ENCODE results near the gene IQCH.

The IQCH gene

DNA sequence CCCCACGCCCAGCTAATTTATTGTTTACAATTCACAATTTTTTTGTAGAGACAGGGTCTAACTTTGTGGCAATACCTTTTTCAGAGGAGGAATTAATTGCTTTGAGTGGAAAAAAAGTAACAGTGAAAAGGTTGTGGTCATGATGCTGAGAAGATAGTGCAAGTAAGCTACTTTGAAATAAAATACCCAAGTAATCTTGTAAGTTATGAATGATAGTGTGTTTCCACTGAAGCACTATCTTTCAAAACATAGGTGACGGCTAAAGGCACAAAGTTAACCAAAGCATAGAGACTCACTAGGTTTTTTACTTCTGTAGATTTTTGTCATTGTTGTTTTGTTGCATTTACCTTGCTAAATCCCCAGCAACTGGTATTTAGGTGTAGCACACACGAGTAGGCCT lies 165.1 kb downstream of the IQCH start:
- H3K27ac ChIP-seq (ENCODE audit: low read depth, low read length): no peak overlapping the region

DNA sequence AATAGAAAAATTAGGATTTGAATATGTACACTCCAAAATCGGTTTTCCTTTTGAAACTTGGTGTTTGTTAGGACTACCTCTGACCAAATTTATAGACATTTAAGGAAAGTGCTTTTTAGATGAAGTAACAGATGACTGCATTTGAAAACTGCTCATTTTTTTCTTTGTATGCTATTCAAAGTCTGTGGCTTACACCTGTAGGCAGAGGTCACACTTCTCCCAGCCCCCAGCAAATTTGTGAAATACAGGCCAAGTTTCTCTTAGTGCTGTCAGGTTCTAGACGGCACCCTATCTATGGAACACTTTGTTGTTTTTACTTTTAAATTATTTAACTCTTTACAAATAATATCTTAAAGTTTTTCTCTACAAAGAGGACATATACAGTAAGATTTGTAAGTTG lies 165.6 kb downstream of the IQCH start:
- no peaks in the 10 kb centered on the region for H3K9me2 ChIP-seq (replicated peaks; ENCODE audit: control insufficient read depth, low read length)
- no peaks in the 10 kb centered on the region for H3K9me3 ChIP-seq (ENCODE audit: control insufficient read depth, insufficient read depth, low read length)
- H3K27me3 ChIP-seq (ENCODE audit: control insufficient read depth, low read length): no peaks in the 10 kb centered on the region
- no peak overlapping the region for H3K4me2 ChIP-seq (ENCODE audit: low read length)
- no peaks in the 10 kb centered on the region for H3K36me3 ChIP-seq (ENCODE audit: control insufficient read depth, low read length)
- H3K79me2 ChIP-seq (ENCODE audit: control insufficient read depth, low read length): no peaks in the 10 kb centered on the region
- no peaks in the 10 kb centered on the region for H3F3A ChIP-seq (ENCODE audit: control insufficient read depth, insufficient read depth)
- TF ChIP-seq, protein P1, sequence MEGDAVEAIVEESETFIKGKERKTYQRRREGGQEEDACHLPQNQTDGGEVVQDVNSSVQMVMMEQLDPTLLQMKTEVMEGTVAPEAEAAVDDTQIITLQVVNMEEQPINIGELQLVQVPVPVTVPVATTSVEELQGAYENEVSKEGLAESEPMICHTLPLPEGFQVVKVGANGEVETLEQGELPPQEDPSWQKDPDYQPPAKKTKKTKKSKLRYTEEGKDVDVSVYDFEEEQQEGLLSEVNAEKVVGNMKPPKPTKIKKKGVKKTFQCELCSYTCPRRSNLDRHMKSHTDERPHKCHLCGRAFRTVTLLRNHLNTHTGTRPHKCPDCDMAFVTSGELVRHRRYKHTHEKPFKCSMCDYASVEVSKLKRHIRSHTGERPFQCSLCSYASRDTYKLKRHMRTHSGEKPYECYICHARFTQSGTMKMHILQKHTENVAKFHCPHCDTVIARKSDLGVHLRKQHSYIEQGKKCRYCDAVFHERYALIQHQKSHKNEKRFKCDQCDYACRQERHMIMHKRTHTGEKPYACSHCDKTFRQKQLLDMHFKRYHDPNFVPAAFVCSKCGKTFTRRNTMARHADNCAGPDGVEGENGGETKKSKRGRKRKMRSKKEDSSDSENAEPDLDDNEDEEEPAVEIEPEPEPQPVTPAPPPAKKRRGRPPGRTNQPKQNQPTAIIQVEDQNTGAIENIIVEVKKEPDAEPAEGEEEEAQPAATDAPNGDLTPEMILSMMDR (IDR thresholded peaks at IDR 0.05; ENCODE audit: low read depth, low read length, poor library complexity, severe bottlenecking): no peak
- TF ChIP-seq EZH2phosphoT487 (IDR thresholded peaks at IDR 0.05; ENCODE audit: borderline replicate concordance, low read length): no peak
- H4K20me1 ChIP-seq (ENCODE audit: control insufficient read depth, insufficient read depth, low read depth, low read length): no peaks in the 10 kb centered on the region
- no peak overlapping the region for H3K4me3 ChIP-seq (ENCODE audit: low read length)
- H3K4me1 ChIP-seq (ENCODE audit: control insufficient read depth, low read length): no peaks in the 10 kb centered on the region
- H3K27ac ChIP-seq (ENCODE audit: low read depth, low read length): no peak overlapping the region

More for the DNA sequence above, 165.1 kb downstream of the IQCH start:
- no peaks in the 10 kb centered on the region for H3K36me3 ChIP-seq (ENCODE audit: control insufficient read depth, low read length)
- H3K9me2 ChIP-seq (replicated peaks; ENCODE audit: control insufficient read depth, low read length): no peaks in the 10 kb centered on the region
- no peaks in the 10 kb centered on the region for H3K27me3 ChIP-seq (ENCODE audit: control insufficient read depth, low read length)
- no peak overlapping the region for H3K4me2 ChIP-seq (ENCODE audit: low read length)
- no peaks in the 10 kb centered on the region for H4K20me1 ChIP-seq (ENCODE audit: control insufficient read depth, insufficient read depth, low read depth, low read length)
- no peak overlapping the region for H3K4me3 ChIP-seq (ENCODE audit: low read length)
- H3K79me2 ChIP-seq (ENCODE audit: control insufficient read depth, low read length): no peaks in the 10 kb centered on the region
- H3K9me3 ChIP-seq (ENCODE audit: control insufficient read depth, insufficient read depth, low read length): no peaks in the 10 kb centered on the region
- no peaks in the 10 kb centered on the region for H3K4me1 ChIP-seq (ENCODE audit: control insufficient read depth, low read length)
- H3F3A ChIP-seq (ENCODE audit: control insufficient read depth, insufficient read depth): no peaks in the 10 kb centered on the region
- TF ChIP-seq, protein P1 (IDR thresholded peaks at IDR 0.05; ENCODE audit: low read depth, low read length, poor library complexity, severe bottlenecking): no peak
- TF ChIP-seq EZH2phosphoT487 (IDR thresholded peaks at IDR 0.05; ENCODE audit: borderline replicate concordance, low read length): no peak

DNA sequence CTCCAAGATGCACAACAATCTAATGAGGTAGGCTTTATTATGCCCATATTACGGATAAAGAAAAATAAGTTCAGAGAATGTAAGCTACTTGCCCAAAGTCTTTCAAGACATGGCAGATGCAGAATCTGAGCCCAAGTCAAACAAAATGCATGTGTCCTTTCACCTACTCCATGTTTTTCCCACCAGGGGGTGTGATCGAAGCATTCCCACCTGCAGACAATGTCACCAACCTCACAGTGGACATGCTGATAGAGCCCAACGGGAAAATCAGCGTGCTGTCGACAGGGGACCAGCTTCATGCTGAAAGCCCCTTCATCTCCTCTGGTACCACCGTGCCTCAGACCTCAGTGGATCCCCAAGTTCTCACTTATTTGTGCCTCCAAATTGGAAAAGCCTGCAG lies 166.5 kb downstream of the IQCH start:
- Histone ChIP-seq H3F3A (ENCODE audit: control insufficient read depth, insufficient read depth) (no peaks in the 10 kb centered on the region), H3K27me3 (ENCODE audit: control insufficient read depth, low read length) (no peaks in the 10 kb centered on the region), H3K9me2 (replicated peaks; ENCODE audit: control insufficient read depth, low read length) (no peaks in the 10 kb centered on the region), H3K79me2 (ENCODE audit: control insufficient read depth, low read length) (no peaks in the 10 kb centered on the region), H3K4me2 (ENCODE audit: low read length) (no peak overlapping the region), H4K20me1 (ENCODE audit: control insufficient read depth, insufficient read depth, low read depth, low read length) (no peaks in the 10 kb centered on the region), H3K4me1 (ENCODE audit: control insufficient read depth, low read length) (no peaks in the 10 kb centered on the region), H3K27ac (ENCODE audit: low read depth, low read length) (no peak overlapping the region), H3K4me3 (ENCODE audit: low read length) (no peak overlapping the region), H3K9me3 (ENCODE audit: control insufficient read depth, insufficient read depth, low read length) (no peaks in the 10 kb centered on the region), H3K36me3 (ENCODE audit: control insufficient read depth, low read length) (no peaks in the 10 kb centered on the region)
- no peak for TF ChIP-seq EZH2phosphoT487 (IDR thresholded peaks at IDR 0.05; ENCODE audit: borderline replicate concordance, low read length)
- TF ChIP-seq, protein P1 (IDR thresholded peaks at IDR 0.05; ENCODE audit: low read depth, low read length, poor library complexity, severe bottlenecking): no peak

DNA sequence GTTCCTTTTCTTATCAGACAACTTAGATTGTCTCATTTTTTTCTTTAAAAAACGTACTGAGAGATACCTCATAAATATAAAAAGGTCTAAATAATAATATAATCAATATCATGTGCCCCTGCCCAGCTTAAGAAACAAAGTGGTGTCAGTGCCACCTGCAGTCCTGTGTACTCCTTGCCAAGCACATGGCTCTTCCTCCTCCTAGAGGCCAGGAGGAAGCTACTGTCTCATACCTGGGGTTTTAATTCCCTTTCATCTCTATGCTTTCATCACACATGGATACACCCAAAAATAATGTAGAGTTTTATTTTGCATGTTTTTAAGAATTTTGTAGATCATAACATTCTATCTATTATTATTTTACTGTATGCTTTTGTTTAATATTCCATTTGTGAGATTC lies 167.7 kb downstream of the IQCH start:
- Histone ChIP-seq H3F3A (ENCODE audit: control insufficient read depth, insufficient read depth) (no peaks in the 10 kb centered on the region), H3K9me2 (replicated peaks; ENCODE audit: control insufficient read depth, low read length) (no peaks in the 10 kb centered on the region), H3K4me1 (ENCODE audit: control insufficient read depth, low read length) (no peaks in the 10 kb centered on the region), H3K27ac (ENCODE audit: low read depth, low read length) (no peak overlapping the region), H3K79me2 (ENCODE audit: control insufficient read depth, low read length) (no peaks in the 10 kb centered on the region), H3K4me3 (ENCODE audit: low read length) (no peak overlapping the region), H3K27me3 (ENCODE audit: control insufficient read depth, low read length) (no peaks in the 10 kb centered on the region), H3K9me3 (ENCODE audit: control insufficient read depth, insufficient read depth, low read length) (no peaks in the 10 kb centered on the region), H3K36me3 (ENCODE audit: control insufficient read depth, low read length) (no peaks in the 10 kb centered on the region), H3K4me2 (ENCODE audit: low read length) (no peak overlapping the region), H4K20me1 (ENCODE audit: control insufficient read depth, insufficient read depth, low read depth, low read length) (no peaks in the 10 kb centered on the region)
- TF ChIP-seq, protein P1 (IDR thresholded peaks at IDR 0.05; ENCODE audit: low read depth, low read length, poor library complexity, severe bottlenecking): no peak
- no peak for TF ChIP-seq EZH2phosphoT487 (IDR thresholded peaks at IDR 0.05; ENCODE audit: borderline replicate concordance, low read length)

Measured in DOHH2 (cell line).